HFF-Myc (cell line): ENCODE measurements around the gene MAX.

Source experiments
- DNase-seq: peaks from one replicate; pipeline ENCODE4 v3.0.0-alpha.2; 2011; ENCODE audit warnings: low read depth; ENCODE audit errors: extremely low read depth
- H3K4me3 ChIP-seq: replicated peaks from 2 replicates; pipeline ENCODE4 v1.5.1; 2011; ENCODE audit warnings: low read depth, mild to moderate bottlenecking, control low read depth, low read length
- CTCF ChIP-seq: IDR thresholded peaks from 2 replicates; pipeline ENCODE4 v1.5.1; 2012; ENCODE audit warnings: mild to moderate bottlenecking, low read depth, low read length, control low read depth; ENCODE audit errors: missing control alignments

MAX gene

GRCh38 chr14:65142429-65142828 is 40.1 kb upstream of the MAX start:
- TF ChIP-seq CTCF = no peak
- DNase-seq = no peak
- H3K4me3 ChIP-seq = no peak overlapping the region

- no peak for DNase-seq
- TF ChIP-seq CTCF = no peak
- H3K4me3 ChIP-seq = no peak overlapping the region
Observed at GRCh38 chr14:65141523-65141922, 39.2 kb upstream of the MAX start.

DNA sequence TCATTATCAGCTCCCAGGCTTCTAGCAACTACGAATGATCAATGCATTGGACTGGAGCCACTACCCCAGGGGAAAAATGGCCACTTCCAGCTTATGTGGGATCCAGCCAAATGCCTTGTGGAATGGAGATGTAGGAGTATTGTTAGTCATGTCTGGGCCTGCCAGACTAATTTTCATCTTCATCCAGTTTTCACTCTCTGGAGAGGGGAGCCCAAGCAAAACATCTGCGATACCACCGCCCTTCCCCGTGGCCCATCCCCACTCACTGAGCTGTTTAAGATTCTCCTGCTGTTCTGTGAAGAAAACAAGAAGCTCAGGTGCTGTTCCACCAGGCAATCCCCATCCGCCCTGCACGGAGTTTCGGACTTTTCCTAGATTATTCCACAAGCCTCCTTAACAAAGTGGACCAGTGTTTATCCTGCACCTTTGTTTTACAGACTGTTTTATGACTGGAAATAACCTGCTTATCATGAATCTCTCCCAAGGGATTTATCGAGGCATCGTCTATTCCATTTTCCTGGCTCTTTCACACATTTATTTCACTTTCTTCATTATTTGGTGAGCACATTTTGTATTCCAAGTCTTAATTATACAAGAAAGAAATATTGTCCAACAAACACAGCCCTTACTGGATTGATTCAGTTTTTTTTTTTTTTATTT is 35.5 kb upstream of the MAX start:
- no peak for TF ChIP-seq CTCF
- H3K4me3 ChIP-seq = no peak overlapping the region
- DNase-seq = no peak

GRCh38 chr14:65134651-65135579 is 32.6 kb upstream of the MAX start:
- DNase-seq = no peak
- H3K4me3 ChIP-seq = no peak overlapping the region
- TF ChIP-seq CTCF = no peak

- no peak for DNase-seq
- H3K4me3 ChIP-seq = no peak overlapping the region
- TF ChIP-seq CTCF = no peak
Observed at GRCh38 chr14:65132855-65133254, 30.5 kb upstream of the MAX start.

DNA sequence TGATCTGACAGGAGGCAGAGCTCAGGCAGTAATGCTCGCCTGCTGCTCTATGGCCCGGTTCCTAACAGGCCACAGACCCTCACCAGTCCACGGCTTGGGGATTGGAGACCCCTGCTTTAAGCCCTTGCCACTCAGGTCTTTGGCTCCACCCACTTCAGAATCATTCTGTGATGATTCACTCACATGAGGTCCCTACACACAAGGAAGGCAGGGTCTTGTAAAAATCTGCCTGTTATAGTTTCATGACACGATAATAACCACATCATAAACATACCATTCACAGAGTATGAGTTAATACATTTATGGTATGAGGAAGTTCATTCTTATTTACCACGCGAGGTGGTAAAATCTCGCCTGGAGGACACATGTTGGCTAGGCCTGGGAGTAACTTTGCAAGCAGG is 29.0 kb upstream of the MAX start:
- H3K4me3 ChIP-seq = no peak overlapping the region
- peak; percentile 32 for DNase-seq
- no peak for TF ChIP-seq CTCF

DNA sequence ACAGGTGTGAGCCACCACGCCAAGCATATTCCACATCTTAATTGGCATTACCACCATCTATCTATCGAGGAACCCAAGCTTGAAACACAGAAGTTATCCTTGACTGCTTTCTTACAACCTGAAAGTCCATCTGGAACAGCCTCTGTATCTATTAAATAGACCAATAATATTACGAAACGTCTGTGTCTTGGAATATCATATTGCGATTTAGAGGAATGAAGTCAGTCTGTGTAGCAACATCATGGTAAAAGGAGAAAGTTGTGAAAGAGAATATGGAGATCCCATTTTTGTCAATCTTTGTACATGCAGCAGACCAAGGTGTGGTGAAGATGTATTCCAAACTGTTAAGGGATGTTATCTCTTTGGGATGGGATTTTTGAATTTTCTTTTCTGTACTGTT is 25.8 kb upstream of the MAX start:
- no peak for TF ChIP-seq CTCF
- DNase-seq = no peak

More for the DNA sequence above, 25.8 kb upstream of the MAX start:
- no peak overlapping the region for H3K4me3 ChIP-seq
